ENCODE data around the gene MEMO1.
"Not testable (repeated sequence)": the region's sequence is repeated elsewhere in the genome, so short reads cannot be mapped to it uniquely, and the experiment has no call there.

Gene MEMO1

DNA sequence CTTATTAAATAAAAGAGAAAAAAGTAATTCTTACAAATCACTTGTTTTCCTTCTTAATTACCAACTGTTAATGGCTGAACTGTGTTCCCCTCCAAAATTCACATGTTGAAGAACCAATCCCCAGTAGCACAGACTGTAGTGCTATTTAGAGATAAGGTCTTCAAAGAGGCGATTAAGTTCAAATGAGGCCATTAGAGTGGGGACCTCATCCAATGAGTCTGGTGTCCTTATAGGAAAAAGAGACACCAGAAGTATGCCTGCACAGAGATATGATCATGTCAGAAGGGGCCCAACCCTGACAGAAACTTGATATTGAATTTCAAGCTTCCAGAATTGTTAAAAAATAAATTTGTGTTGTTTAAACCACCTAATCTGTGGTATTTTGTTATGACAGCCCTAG, 89.8 kb downstream of the MEMO1 start:
- DNase-seq (ENCODE audit: insufficient read length, low spot score) (no peak), FAIRE-seq (no peak)
- TF ChIP-seq POU2F2 (IDR thresholded peaks at IDR 0.05; ENCODE audit: low read depth, low read length) (no peak), POLR2A (IDR thresholded peaks at IDR 0.05; ENCODE audit: low read depth, low read length) (no peak), SPI1 (IDR thresholded peaks at IDR 0.05; ENCODE audit: low read depth, low read length) (no peak), TAF1 (IDR thresholded peaks at IDR 0.05; ENCODE audit: low read depth, low read length) (no peak), POLR2AphosphoS5 (IDR thresholded peaks at IDR 0.05; ENCODE audit: low read depth, low read length) (no peak), PAX5 (IDR thresholded peaks at IDR 0.05; ENCODE audit: insufficient read depth, low read length, severe bottlenecking) (no peak)

- no peak for FAIRE-seq
- DNase-seq (ENCODE audit: insufficient read length, low spot score), result no peak
- TF ChIP-seq SPI1 (IDR thresholded peaks at IDR 0.05; ENCODE audit: low read depth, low read length) (no peak), POLR2A (IDR thresholded peaks at IDR 0.05; ENCODE audit: low read depth, low read length) (no peak), POLR2AphosphoS5 (IDR thresholded peaks at IDR 0.05; ENCODE audit: low read depth, low read length) (no peak), TAF1 (IDR thresholded peaks at IDR 0.05; ENCODE audit: low read depth, low read length) (no peak), PAX5 (IDR thresholded peaks at IDR 0.05; ENCODE audit: insufficient read depth, low read length, severe bottlenecking) (no peak), POU2F2 (IDR thresholded peaks at IDR 0.05; ENCODE audit: low read depth, low read length) (no peak)
Measured at GRCh38 chr2:31919499-31919898, 91.3 kb downstream of the MEMO1 start.

GRCh38 chr2:31909661-31910060, 101.1 kb downstream of the MEMO1 start:
- FAIRE-seq (no peak), DNase-seq (ENCODE audit: insufficient read length, low spot score) (no peak)
- TF ChIP-seq POU2F2 (IDR thresholded peaks at IDR 0.05; ENCODE audit: low read depth, low read length) (no peak), POLR2A (IDR thresholded peaks at IDR 0.05; ENCODE audit: low read depth, low read length) (no peak), TAF1 (IDR thresholded peaks at IDR 0.05; ENCODE audit: low read depth, low read length) (no peak), SPI1 (IDR thresholded peaks at IDR 0.05; ENCODE audit: low read depth, low read length) (no peak), PAX5 (IDR thresholded peaks at IDR 0.05; ENCODE audit: insufficient read depth, low read length, severe bottlenecking) (no peak), POLR2AphosphoS5 (IDR thresholded peaks at IDR 0.05; ENCODE audit: low read depth, low read length) (no peak)

DNA sequence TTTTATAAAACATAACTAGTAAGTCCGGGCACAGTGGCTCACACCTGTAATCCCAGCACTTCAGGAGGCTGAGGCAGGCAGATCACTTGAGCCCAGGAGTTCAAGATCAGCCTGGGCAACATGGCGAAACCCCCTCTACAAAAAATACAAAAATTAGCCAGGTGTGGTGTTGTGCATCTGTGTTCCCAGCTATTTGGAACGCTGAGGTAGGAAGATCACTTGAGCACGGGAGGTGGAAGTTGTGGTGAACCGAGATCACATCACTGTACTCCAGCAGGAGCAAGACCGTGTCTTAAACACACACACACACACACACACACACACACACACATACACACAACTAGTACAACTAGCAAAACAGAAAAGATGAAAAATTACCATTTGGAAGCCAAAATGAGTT, 103.3 kb downstream of the MEMO1 start:
- not testable (repeated sequence) for FAIRE-seq; DNase-seq (ENCODE audit: insufficient read length, low spot score)

- FAIRE-seq, result no peak
- no peak for DNase-seq (ENCODE audit: insufficient read length, low spot score)
- no peak for TF ChIP-seq TAF1 (IDR thresholded peaks at IDR 0.05; ENCODE audit: low read depth, low read length)
Measured at GRCh38 chr2:31903109-31903780, 107.6 kb downstream of the MEMO1 start.

DNA sequence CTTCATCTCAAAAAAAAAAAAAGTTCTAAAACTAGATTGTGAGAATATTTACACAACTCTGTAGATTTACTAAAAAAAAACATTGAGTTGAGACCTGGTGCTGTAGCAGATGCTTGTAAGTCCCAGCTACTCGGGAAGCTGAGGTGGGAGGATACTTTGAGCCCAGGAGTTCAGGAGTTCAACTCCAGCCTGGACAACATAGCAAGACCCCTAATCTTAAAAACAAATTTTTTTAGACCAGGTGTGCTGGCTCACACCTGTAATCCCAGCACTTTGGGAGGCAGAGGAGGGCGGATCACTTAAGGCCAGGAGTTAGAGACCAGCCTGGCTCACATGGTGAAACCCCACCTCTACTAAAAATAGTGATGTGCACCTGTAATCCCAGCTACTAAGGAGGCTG, 108.9 kb downstream of the MEMO1 start:
- DNase-seq (ENCODE audit: insufficient read length, low spot score) (no peak), FAIRE-seq (no peak)

DNA sequence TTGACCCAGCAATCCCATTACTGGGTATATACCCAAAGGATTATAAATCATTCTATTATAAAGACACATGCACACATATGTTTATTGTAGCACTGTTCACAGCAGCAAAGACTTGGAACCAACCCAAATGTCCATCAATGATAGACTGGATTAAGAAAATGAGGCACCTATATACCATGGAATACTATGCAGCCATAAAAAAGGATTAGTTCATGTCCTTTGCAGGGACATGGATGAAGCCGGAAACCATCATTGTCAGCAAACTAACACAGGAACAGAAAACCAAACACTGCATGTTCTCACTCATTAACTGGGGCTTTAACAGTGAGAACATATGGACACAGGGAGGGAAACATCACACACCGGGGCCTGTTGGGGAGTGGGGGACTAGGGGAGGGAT, 110.7 kb downstream of the MEMO1 start:
- not testable (repeated sequence) for DNase-seq (ENCODE audit: insufficient read length, low spot score); FAIRE-seq

More for the DNA sequence above, 108.9 kb downstream of the MEMO1 start:
- TF ChIP-seq PAX5 (IDR thresholded peaks at IDR 0.05; ENCODE audit: insufficient read depth, low read length, severe bottlenecking), result no peak
- no peak for TF ChIP-seq POLR2A (IDR thresholded peaks at IDR 0.05; ENCODE audit: low read depth, low read length)

- not testable (repeated sequence) for DNase-seq (ENCODE audit: insufficient read length, low spot score); FAIRE-seq
Measured at GRCh38 chr2:31898346-31898745, 112.5 kb downstream of the MEMO1 start.

DNA sequence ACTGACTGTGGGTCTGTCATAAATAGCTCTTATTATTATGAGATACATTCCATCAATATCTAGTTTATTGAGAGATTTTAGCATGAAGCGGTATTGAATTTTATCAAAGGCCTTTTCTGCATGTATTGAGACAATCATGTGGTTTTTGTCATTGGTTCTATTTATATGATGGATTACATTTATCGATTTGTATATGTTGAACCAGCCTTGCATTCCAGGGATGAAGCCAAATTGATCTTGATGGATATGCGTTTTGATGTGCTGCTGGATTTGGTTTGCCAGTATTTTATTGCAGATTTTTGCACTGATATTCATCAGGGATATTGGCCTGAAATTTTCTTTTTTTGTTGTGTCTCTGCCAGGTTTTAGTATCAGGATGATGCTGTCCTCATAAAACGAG, 113.5 kb downstream of the MEMO1 start:
- FAIRE-seq; DNase-seq (ENCODE audit: insufficient read length, low spot score): not testable (repeated sequence)

GRCh38 chr2:31896293-31896692, 114.5 kb downstream of the MEMO1 start:
- FAIRE-seq (no peak), DNase-seq (ENCODE audit: insufficient read length, low spot score) (no peak)
- TF ChIP-seq SPI1 (IDR thresholded peaks at IDR 0.05; ENCODE audit: low read depth, low read length) (no peak), POLR2AphosphoS5 (IDR thresholded peaks at IDR 0.05; ENCODE audit: low read depth, low read length) (no peak), POU2F2 (IDR thresholded peaks at IDR 0.05; ENCODE audit: low read depth, low read length) (no peak), POLR2A (IDR thresholded peaks at IDR 0.05; ENCODE audit: low read depth, low read length) (no peak), PAX5 (IDR thresholded peaks at IDR 0.05; ENCODE audit: insufficient read depth, low read length, severe bottlenecking) (no peak), TAF1 (IDR thresholded peaks at IDR 0.05; ENCODE audit: low read depth, low read length) (no peak)

GRCh38 chr2:31894656-31895055, 116.2 kb downstream of the MEMO1 start:
- FAIRE-seq (no peak), DNase-seq (ENCODE audit: insufficient read length, low spot score) (no peak)
- TF ChIP-seq POLR2AphosphoS5 (IDR thresholded peaks at IDR 0.05; ENCODE audit: low read depth, low read length) (no peak), POU2F2 (IDR thresholded peaks at IDR 0.05; ENCODE audit: low read depth, low read length) (no peak), PAX5 (IDR thresholded peaks at IDR 0.05; ENCODE audit: insufficient read depth, low read length, severe bottlenecking) (no peak), SPI1 (IDR thresholded peaks at IDR 0.05; ENCODE audit: low read depth, low read length) (no peak), POLR2A (IDR thresholded peaks at IDR 0.05; ENCODE audit: low read depth, low read length) (no peak), TAF1 (IDR thresholded peaks at IDR 0.05; ENCODE audit: low read depth, low read length) (no peak)

GRCh38 chr2:31893094-31893493, 117.7 kb downstream of the MEMO1 start:
- DNase-seq (ENCODE audit: insufficient read length, low spot score), result no peak
- no peak for TF ChIP-seq POLR2A (IDR thresholded peaks at IDR 0.05; ENCODE audit: low read depth, low read length)
- TF ChIP-seq POLR2AphosphoS5 (IDR thresholded peaks at IDR 0.05; ENCODE audit: low read depth, low read length), result no peak
- TF ChIP-seq PAX5 (IDR thresholded peaks at IDR 0.05; ENCODE audit: insufficient read depth, low read length, severe bottlenecking), result no peak
- no peak for TF ChIP-seq SPI1 (IDR thresholded peaks at IDR 0.05; ENCODE audit: low read depth, low read length)
- TF ChIP-seq TAF1 (IDR thresholded peaks at IDR 0.05; ENCODE audit: low read depth, low read length), result no peak
- FAIRE-seq, result no peak
